ENCODE measurements around the gene HIPK2. TPM values are rescaled to one million over a fixed set of nuclear protein-coding genes. Genes with fewer than 3 reads are reported as not detected.

HIPK2 gene
- polyA plus RNA-seq, 4 donors = 88.4 to 98.6 (median 97.0) TPM

DNA sequence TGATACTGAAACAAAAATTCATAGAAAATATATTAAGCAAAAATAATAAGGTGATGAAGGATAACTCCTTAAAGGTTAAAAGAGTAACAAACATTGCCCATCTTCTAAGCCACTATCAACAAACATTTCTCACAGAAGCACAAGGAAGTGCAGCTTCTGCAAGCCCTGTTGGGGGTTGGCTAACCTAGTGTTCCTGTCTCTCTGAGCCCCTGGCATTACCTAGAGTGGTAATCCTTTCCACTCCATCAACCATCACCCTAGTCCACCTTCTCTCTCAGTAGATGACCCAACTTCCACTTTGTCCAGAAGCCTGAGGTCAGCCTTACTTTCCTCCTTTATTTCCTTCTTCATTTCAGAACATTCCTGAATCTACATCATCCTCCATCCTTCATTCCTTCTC is 59.7 kb downstream of the HIPK2 start:
- no peak for DNase-seq (ENCODE audit: low read depth in 4 of 4, low spot score in 3 of 4)

DNA sequence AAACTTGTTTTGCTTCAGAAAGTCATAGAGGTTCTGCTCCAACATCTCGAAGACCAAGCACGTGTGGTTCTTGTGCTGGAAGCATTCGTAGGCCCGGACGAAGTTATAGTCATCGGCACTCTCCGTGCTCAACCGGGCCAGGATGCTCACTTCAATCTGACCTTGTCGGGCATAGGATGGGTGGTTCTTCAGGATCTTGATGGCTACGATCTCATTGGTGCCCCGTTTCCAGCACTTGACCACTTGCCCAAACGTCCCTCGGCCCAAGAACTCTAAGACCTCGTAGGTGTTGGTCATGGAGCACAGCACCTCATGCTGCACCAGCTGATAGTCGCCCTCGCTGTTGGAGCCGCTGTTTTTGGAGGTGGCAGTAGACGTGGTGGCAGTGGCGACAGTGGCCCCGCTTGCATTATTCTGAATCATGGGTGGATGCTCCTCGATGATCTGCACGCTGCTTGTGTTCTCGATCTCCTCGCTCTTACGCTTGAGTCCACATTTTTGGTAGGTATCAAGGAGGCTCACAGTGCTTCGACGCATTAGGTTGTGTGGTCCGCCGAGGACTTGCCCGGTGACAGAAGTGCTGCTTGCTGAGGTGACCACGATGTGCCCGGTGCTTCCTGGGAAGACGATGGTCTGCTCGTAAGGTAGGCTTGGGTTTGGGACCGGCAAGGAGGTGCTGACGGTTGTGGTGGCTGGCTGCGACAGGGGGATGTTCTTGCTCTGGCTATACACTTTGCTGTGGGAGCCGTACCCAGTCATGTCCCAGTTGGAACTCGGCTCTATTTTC is 61.4 kb downstream of the HIPK2 start:
- DNase-seq (ENCODE audit: low read depth in 4 of 4, low spot score in 3 of 4) = no peak

DNA sequence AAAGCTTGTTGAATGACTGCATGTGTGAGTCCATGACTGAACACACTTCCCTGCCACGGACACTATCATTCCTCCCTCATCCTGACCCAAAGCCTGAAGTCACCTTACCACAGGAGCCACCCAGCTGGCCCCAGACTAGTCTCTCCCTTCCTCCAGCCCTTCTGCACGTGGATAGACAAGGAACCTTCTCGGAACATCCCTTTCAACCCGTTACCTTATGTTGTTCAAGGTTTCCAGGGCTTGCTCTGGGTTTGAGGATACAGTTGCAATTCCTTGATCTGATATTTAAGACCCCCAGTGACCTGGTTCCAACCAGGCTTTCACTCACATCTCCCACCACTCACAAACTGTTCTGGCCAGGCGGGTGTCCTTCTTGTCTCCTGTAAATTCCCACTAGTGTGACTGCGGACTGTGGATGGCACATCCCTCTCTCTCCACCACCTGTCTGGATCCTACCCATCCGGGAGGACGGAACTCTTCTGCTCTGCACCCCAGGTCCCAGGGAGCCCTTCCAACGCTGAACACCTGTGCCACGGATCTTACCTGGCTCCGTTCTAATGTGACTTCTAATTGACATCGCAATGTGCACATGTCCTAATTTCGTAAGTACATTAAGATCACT is 62.5 kb downstream of the HIPK2 start:
- no peak for DNase-seq (ENCODE audit: low read depth in 4 of 4, low spot score in 3 of 4)

DNA sequence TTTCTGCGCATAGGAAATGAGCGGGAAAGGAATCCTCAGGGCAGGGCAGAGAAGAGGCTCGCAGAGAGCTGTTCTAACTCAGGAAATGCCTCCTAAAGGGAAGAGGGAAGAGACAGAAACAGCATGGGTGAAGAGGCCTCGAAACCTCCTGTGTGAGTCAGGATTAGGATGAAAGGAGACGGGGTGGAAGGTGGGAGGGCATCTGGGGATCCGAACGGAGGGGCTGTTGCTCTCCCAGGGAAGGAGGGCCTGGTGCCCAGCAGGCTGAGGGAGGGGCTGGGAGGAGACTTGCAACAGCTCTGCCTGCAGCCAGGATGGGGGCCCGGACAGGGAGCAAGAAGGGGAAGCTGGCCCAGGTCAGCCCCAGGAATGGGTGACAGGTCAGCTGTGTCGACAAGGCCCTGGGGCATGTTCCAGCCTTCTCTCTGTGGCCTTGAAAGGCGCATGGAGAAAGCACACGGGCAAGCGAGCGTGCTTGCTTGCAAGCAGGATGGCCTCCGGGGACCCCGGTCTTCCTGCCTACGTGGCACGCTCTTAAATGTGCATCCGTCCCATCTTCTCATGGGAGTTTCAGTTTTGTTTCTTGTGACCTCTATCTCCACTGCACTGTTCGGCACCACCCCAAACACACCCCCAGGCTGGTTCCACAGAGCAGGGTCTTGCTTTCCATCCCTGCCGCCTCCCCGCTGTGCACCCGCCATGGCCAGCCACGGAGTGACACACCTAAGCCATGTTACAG is 63.5 kb downstream of the HIPK2 start:
- DNase-seq (ENCODE audit: low read depth in 4 of 4, low spot score in 3 of 4) = no peak

DNA sequence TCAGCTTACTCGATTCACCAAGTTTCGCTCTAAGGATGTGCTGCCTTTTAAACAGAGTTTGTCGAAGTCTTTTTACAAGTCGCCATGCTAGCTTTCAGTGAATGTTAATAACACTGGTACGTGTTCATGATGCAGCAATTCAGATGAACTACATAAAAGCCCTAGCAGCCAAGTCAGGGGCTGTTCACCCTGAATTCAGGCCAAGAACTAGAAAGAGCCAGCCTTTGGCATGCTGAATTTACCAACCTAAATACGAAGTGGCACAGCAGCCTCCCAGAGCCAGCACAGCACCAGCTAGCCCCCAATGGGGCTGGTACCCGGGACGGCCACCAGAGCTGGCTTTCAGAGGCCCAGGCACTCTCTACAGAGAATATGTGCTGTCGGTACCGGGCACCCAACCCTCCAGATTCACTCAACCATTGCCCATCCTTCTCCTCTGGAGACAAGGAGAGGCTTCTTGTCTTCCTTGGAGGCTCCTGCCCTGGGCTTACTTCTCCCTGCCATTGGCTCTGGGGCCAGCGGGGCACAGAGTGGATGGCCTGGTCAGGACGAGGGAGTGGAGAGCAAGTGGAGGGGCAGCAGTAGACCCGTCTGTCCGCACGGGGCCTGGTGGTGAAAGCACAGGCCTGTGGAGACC is 64.2 kb downstream of the HIPK2 start:
- no peak for DNase-seq (ENCODE audit: low read depth in 4 of 4, low spot score in 3 of 4)

DNA sequence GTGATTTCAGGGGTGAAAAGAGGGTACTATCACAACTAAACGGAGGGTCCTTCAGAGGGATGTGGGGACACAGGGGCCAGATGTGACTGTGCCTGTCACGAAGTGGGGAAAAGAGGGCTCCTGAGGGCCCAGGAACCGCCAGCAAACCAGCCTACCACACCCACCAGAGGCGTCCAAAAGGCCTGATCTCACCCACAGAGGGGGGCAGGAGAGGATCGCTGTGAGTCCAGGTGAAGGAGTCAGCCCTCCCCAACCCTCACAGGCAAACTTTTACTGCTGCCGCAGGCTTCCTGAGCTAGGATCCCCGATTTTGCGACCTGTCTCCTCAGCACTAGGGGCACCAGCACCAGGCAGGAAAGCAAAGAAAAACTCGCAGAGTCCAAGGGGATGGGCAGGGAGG is 64.7 kb downstream of the HIPK2 start:
- DNase-seq (ENCODE audit: low read depth in 4 of 4, low spot score in 3 of 4) = no peak

DNA sequence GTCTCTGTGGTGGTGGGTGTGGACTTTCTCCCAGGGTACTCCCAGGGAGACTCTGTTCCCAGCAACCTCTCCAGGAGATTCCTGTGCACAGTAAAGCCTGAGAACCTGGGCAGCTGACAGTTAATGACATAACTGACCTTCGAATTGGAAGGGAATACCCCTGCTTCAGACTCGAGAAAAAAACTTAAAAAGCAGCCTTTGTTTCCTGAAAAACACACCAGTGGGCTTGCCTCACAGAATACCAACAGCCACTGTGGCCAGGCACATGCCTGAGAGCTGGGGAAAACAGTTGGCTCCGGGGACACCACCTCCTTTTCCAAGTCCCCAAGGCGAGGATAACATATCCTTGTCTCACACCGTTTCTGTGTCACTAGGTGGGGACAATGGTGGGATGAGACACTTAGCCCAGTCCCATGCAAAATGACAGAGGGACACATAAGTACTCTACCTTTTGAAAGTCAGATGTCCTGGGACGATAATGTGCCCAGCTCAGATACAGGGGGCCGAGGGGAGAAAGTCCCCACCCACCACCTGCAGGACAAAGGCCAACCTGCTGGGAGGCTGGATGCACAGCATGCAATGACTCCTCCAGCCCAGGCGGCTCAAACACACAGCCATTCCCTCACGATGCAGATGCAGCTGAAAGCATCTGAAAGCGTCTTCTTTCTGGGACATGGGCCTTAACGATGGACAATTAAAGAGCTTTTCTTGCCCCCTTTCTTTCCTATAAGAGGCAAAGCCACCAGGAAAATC is 65.6 kb downstream of the HIPK2 start:
- DNase-seq (ENCODE audit: low read depth in 4 of 4, low spot score in 3 of 4) = no peak

DNA sequence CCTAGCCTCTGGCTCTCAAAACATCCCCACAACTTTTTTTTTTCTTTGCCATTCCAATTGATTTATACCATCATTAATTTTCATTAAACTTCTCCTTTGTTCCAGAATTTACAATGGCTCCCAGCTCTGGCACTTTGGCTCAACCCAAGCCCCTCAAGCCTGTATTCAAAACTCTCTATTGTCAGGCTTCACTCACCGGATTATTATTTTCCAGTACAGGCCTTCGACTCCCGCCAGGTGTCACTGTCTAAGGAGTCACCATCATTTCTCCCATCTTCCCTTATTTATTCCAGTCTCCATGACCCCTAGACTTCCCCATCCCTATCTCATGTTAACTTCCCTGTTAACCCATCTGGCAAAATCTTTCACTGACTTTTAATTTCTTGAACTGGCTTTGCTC is 67.8 kb downstream of the HIPK2 start:
- no peak for DNase-seq (ENCODE audit: low read depth in 4 of 4, low spot score in 3 of 4)

DNA sequence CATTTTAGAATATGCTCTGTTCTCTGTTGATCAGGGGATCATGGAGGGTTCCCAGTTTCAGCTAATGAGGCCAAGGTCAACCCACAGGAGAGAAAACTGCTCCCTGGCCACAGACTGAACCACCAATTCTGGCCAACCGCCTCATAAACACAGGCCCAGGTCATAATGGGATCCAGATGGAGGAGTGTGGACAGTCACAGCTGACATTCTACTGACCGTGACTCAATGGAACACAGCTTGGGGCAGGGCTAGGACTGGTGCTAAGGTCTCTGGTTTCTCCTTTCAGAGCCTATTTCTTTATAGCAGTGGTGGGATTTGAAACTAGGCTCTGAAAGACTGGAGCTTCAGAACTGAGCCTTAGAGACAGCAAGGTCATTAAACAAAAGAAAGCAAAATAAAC is 68.3 kb downstream of the HIPK2 start:
- no peak for DNase-seq (ENCODE audit: low read depth in 4 of 4, low spot score in 3 of 4)

DNA sequence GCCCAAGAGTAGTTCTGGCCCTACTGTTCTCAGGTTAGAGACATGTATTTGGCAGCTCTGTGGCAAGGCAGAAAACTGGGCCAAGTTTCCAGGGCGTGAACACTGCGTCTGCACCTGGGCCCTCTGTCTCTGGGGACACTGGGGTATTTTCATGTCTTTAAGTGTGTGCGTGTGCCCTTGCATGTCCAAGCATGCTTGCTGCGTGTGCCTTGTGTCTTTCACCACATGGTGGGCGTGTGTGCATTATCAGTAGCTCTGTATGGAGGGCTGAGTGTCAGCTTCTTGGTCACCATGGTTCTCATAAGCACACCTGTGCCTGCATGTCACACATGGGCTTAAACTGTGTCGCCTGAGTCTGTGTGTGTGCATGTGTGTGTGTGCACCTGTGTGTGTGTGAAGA is 69.3 kb downstream of the HIPK2 start:
- DNase-seq (ENCODE audit: low read depth in 4 of 4, low spot score in 3 of 4) = no peak

DNA sequence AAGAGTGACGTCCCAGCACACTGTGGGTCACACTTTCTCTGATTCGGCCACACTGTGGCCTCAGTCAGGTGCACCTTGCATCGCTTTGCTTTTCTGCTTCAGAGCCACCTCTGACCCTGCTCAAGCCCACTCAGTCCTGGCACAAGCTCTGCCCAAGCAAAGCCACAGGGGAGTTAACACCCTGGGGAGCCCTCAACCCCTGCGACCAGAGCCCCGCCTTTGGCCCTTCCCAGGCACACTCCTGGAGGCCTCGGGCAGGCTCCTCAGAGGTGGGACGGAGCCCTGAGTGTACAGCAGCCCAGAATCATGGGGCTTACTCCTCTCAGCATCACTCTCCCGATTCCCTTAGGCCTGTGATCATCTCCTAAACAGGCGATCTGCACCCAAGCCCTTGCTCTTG is 71.0 kb downstream of the HIPK2 start:
- DNase-seq (ENCODE audit: low read depth in 4 of 4, low spot score in 3 of 4) = no peak

DNA sequence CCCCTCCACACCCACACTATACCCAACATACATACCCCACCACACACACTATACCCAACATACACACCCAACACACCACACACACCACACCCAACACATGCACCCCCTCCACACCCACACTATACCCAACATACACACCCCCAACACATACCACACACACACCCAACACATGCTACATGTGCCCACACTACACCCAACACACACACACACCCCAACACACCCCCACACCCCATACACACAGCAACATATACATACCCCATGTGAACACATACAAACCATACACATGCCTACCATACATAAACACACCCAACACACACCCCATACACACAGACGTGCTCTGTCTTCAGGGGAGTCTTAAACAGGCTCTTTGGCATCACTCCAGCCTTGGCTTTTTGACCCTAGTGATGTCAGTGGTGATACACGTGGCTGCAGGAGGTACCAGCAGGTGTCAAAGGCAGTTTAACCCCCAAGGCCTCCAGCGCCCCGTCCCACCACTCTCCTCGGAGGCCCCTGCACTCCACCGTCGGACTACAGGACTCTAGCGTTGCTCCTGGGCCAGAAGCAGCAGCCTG is 73.4 kb downstream of the HIPK2 start:
- no peak for DNase-seq (ENCODE audit: low read depth in 4 of 4, low spot score in 3 of 4)

DNA sequence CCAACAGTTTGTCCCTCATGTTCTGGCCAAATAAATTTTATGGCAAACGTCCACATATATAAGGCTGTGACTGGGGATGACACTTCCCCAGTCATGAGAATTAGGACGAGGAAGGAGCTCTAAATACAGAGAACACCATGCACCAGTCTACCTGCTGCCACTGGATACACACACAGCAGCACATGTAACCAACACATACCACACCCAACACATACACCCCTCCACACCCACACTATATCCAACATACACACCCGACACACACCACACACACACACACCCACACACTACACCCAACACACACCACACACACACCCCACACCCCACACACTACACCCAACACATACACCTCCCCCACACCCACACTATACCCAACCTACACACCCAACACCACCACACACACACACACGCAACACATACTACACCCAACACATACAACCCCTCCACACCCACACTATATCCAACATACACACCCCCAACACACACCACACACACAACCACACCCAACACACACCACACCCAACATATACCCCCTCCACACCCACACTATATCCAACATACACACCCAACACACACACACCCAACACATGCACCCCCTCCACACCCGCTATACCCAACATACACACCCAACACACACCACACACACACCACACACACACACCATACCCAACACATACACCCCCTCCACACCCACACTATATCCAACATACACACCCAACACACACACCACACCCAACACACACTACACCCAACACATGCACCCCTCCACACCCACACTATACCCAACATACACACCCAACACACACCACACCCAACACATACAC is 74.1 kb downstream of the HIPK2 start:
- DNase-seq (ENCODE audit: low read depth in 4 of 4, low spot score in 3 of 4) = no peak

DNA sequence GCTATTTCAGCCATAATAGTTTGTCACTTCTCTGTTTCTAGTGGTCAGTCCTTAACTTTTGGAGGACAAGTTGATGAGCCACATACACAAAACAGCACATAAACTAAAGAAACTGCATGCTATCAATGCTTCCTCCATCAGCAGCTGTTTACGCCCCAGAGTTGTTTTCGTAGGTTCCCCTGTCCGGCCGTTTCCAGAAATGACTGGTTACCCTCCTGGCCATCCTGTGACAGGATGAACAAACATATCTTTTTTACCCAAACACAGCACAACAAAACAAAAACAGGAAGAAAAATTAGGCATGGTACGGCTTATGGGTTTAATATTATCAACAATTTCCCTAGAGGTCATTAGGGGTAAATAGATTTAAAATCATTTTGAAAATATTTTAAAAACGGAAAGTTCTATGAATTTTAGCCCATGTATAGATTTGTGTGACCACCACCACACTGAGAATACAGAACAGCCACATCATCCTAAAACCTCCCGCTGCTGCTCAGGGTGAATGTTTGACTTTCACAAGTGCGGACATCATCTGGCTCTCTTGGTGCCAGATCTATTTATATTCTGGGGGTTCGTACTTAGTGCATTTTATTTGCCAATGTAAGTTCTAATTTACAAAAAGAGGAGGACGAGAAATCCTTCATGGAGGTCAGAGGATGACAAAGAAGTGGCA is 74.8 kb downstream of the HIPK2 start:
- no peak for DNase-seq (ENCODE audit: low read depth in 4 of 4, low spot score in 3 of 4)

DNA sequence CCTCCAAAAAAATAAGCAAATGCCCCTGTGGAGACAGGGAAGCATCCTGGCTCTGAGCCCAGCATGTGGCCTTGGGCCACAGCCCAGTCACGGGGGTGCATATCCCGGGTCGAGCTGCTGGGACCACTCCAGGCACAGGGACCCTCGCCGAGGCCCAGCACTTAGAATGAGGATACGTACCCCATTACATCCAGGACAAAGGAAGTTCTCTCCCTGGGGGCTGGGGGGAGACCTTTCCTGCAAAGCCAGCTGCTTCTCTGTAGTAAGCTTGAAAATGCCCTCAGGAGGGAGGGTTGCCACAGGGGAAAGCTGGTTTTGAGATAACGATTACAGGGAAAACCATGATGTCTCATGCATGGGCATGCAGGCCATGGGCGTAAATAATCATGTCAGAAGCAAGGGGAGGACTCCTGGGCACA is 75.5 kb downstream of the HIPK2 start:
- no peak for DNase-seq (ENCODE audit: low read depth in 4 of 4, low spot score in 3 of 4)

DNA sequence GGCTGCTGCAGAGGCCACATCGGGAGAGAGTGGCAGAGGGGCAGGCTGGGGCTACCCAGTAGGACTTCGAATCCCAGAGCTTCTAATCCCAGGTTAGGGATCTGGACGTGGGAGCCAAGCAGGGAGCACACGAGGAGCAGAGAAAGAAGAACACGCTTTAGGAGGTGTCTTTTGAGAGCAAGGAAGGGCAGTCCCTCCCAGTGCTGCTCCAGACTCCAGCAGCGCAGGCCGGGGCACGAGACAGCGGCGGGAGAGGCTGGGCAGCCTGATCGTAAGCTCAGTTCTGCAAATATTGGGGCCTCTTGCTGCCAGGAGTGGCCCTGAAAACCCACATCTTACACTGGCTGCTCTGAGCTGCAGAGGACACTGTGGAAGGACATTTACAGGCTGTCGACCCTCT is 75.9 kb downstream of the HIPK2 start:
- no peak for DNase-seq (ENCODE audit: low read depth in 4 of 4, low spot score in 3 of 4)

DNA sequence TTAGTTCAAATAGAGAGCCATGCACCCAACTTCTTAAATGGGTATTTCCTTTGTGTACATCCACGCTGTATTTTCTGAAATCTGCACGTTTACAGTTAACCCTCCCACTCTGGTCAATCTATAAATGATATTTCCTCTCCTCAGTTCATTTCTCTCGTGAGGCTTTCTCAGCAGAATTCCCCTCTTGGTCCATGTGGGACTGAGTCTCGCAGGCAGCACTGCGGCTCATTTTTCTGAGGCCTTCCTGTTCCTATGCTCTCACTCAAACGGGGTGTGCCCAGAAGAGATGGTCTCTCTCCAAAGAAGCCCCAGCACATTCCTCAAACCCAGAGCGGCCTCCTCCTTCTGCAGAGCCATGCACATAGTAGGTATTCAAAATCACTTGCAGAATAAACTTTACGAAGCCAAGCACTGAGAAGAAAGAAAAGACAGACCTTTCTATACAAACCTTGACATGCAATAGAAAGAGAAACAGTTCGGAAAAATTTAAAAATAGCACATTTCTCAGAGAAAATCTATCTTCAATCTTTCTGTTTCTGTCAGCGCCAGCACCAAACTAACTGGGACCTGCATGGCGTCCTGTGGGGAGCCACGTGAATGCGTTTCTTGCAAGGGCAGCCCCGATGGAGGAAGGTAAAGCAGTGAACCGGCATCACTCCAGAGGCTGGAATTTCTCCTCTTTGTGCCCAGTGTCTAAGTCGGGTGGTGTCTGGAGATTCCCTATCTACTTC is 77.1 kb downstream of the HIPK2 start:
- DNase-seq (ENCODE audit: low read depth in 4 of 4, low spot score in 3 of 4) = no peak
